ENCODE results near the gene ASPRV1. TPM values are rescaled to one million over a fixed set of nuclear protein-coding genes. Genes with fewer than 3 reads are reported as not detected.
"Not testable (repeated sequence)": the region's sequence is repeated elsewhere in the genome, so short reads cannot be mapped to it uniquely, and the experiment has no call there.

Gene ASPRV1
- total RNA-seq, 2 donors from 2014 or later, result 0.84 to 0.91 TPM

DNA sequence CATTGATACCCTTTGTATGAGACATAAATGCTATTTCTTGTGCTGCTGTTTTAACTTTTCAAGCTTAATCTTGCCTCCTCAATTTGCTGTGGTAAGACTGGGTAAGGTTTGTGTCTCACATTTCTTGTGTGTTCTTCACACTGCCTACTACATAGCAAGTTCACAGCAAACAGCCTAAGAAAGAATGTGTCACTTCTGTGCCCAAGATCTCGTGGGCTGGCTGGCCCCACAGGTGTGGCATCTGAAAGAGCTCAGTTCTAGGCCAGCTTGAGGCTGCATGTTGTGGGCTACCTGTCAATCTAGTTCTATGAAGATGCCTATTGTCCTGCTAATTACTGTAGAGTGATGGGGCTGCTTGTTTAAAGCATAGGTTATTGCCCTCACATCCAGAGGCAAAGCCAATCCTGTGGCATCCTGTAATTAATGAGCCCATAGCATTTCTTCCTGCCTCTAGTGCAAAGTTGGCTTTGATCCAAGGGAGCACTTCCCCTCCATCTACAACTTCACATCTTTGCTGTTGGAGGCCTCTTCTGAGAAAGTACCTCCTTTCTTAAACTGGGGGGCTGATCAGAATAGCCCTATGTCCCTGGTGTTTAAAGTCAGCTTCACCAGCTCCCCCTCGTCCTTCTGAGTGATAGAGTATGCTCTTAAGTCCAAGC lies 40.9 kb upstream of the ASPRV1 start:
- Mint-ChIP-seq H3K4me3 (no peak overlapping the region), H3K36me3 (ENCODE audit: low read depth) (no peaks in the 10 kb centered on the region), H3K27ac (no peak overlapping the region), H3K27me3 (ENCODE audit: insufficient read depth) (no peaks in the 10 kb centered on the region), H3K9me3 (no peaks in the 10 kb centered on the region), H3K4me1 (peaks cover 47% of the 10 kb centered on the region)
- Histone ChIP-seq H3K27me3 (ENCODE audit: control insufficient read depth, insufficient read depth, low read length, poor library complexity, severe bottlenecking) (no peaks in the 10 kb centered on the region), H3K27ac (ENCODE audit: low read depth, low read length) (peak overlapping the region; percentile 40), H3K4me3 (ENCODE audit: low read length) (no peak overlapping the region), H3K36me3 (ENCODE audit: control insufficient read depth, insufficient read depth, low read length) (no peaks in the 10 kb centered on the region), H3K9ac (ENCODE audit: extremely low read depth, low read length, poor library complexity, severe bottlenecking) (peak overlapping the region; percentile 14), H3K4me1 (ENCODE audit: control insufficient read depth, insufficient read depth, low read length) (peaks cover 19% of the 10 kb centered on the region), H3K9me3 (ENCODE audit: control insufficient read depth, low read length) (no peaks in the 10 kb centered on the region)
- TF ChIP-seq, protein P1, sequence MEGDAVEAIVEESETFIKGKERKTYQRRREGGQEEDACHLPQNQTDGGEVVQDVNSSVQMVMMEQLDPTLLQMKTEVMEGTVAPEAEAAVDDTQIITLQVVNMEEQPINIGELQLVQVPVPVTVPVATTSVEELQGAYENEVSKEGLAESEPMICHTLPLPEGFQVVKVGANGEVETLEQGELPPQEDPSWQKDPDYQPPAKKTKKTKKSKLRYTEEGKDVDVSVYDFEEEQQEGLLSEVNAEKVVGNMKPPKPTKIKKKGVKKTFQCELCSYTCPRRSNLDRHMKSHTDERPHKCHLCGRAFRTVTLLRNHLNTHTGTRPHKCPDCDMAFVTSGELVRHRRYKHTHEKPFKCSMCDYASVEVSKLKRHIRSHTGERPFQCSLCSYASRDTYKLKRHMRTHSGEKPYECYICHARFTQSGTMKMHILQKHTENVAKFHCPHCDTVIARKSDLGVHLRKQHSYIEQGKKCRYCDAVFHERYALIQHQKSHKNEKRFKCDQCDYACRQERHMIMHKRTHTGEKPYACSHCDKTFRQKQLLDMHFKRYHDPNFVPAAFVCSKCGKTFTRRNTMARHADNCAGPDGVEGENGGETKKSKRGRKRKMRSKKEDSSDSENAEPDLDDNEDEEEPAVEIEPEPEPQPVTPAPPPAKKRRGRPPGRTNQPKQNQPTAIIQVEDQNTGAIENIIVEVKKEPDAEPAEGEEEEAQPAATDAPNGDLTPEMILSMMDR (conservative IDR thresholded peaks at IDR 0.05), result no peak
- no peak for DNase-seq
- WGBS, 2 experiments (ENCODE audit: insufficient coverage in 1 of 2, insufficient read length in 1 of 2), result 58 to 85% methylated on average over 1 to 2 of the region's 2 CpGs

DNA sequence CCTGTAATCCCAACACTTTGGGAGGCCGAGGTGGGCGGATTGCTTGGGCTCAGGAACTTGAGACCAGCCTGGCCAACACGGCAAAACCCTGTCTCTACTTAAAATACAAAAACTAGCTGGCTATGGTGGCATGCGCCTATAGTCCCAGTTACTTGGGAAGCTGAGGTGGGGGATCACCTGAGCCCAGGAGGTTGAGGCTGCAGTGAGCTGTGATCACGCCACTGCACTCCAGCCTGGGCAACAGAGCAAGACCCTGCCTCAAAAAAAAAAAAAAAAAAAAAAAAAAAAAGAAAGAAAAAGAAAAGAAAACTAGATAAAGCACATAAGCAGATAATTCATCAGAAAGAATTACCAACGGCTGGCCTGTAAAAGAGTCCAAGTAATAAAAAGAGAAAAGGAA lies 39.1 kb upstream of the ASPRV1 start:
- not testable (repeated sequence) for H3K27me3 ChIP-seq (ENCODE audit: control insufficient read depth, insufficient read depth, low read length, poor library complexity, severe bottlenecking); H3K27ac ChIP-seq (ENCODE audit: low read depth, low read length); H3K36me3 Mint-ChIP-seq (ENCODE audit: low read depth); DNase-seq; H3K27me3 Mint-ChIP-seq (ENCODE audit: insufficient read depth); H3K4me3 Mint-ChIP-seq; H3K9me3 Mint-ChIP-seq; H3K36me3 ChIP-seq (ENCODE audit: control insufficient read depth, insufficient read depth, low read length); H3K4me3 ChIP-seq (ENCODE audit: low read length); H3K9ac ChIP-seq (ENCODE audit: extremely low read depth, low read length, poor library complexity, severe bottlenecking); H3K27ac Mint-ChIP-seq; H3K9me3 ChIP-seq (ENCODE audit: control insufficient read depth, low read length)
- H3K4me1 ChIP-seq (ENCODE audit: control insufficient read depth, insufficient read depth, low read length), result peaks cover 15% of the 10 kb centered on the region
- H3K4me1 Mint-ChIP-seq, result peaks cover 47% of the 10 kb centered on the region
- WGBS, 2 experiments (ENCODE audit: insufficient coverage in 1 of 2, insufficient read length in 1 of 2), result 93 to 98% methylated on average over 3 to 6 of the region's 6 CpGs

DNA sequence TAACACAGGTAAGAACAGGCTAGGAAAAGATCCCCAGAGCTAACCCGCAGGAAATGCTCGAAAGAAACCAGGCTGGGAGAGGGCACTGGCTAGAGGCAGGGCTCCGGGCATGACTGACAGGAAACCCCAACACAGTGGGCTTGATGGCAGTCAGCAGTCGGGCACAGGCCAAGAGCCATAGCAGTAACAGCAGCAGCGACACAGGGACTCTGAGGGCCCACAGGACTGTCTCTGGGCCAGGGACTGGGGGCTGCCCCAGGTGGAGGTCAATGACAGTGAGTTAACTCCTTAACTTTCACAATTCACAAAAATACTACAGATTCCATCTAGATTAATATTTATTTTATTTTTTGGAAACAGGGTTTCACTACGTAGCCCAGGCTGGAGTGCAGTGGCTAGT lies 37.3 kb upstream of the ASPRV1 start:
- H3K27me3 ChIP-seq (ENCODE audit: control insufficient read depth, insufficient read depth, low read length, poor library complexity, severe bottlenecking), result no peaks in the 10 kb centered on the region
- no peaks in the 10 kb centered on the region for H3K9me3 ChIP-seq (ENCODE audit: control insufficient read depth, low read length)
- H3K4me3 ChIP-seq (ENCODE audit: low read length), result no peak overlapping the region
- H3K4me1 ChIP-seq (ENCODE audit: control insufficient read depth, insufficient read depth, low read length), result peaks cover 15% of the 10 kb centered on the region
- no peak overlapping the region for H3K4me3 Mint-ChIP-seq
- H3K4me1 Mint-ChIP-seq, result peaks cover 44% of the 10 kb centered on the region
- TF ChIP-seq, protein P1 (conservative IDR thresholded peaks at IDR 0.05), result no peak
- WGBS, 2 experiments (ENCODE audit: insufficient coverage in 1 of 2, insufficient read length in 1 of 2), result 83 to 95% methylated on average over 4 to 6 of the region's 6 CpGs
- no peak overlapping the region for H3K27ac Mint-ChIP-seq
- no peaks in the 10 kb centered on the region for H3K9me3 Mint-ChIP-seq
- H3K27ac ChIP-seq (ENCODE audit: low read depth, low read length), result no peak overlapping the region
- H3K9ac ChIP-seq (ENCODE audit: extremely low read depth, low read length, poor library complexity, severe bottlenecking), result no peak overlapping the region
- no peak for DNase-seq
- peaks cover 7% of the 10 kb centered on the region for H3K27me3 Mint-ChIP-seq (ENCODE audit: insufficient read depth)
- peaks cover 15% of the 10 kb centered on the region for H3K36me3 Mint-ChIP-seq (ENCODE audit: low read depth)
- H3K36me3 ChIP-seq (ENCODE audit: control insufficient read depth, insufficient read depth, low read length), result no peaks in the 10 kb centered on the region

All from endodermal cell (in vitro differentiated cells).